Upper lobe of right lung (tissue), 1 donor: ENCODE measurements around the gene CD74. TPM values are rescaled to one million over a fixed set of nuclear protein-coding genes. Genes with fewer than 3 reads are reported as not detected.

Experiments
- ATAC-seq: fragments of 200-7000 bp; cut with Tn5 transposase; one replicate; pipeline ENCODE4 v1.9.1; 2020; ENCODE audit warnings: mild to moderate bottlenecking, moderate library complexity
- DNase-seq: peaks from one replicate; pipeline ENCODE4 v3.0.0-alpha.2; 2020
- H3K27ac ChIP-seq: fragments of 200-600 bp; one replicate; pipeline ENCODE4 v1.8.0; 2022
- H3K27me3 ChIP-seq: fragments of 200-600 bp; one replicate; pipeline ENCODE4 v1.8.0; 2022; ENCODE audit warnings: mild to moderate bottlenecking
- H3K36me3 ChIP-seq: fragments of 200-600 bp; one replicate; pipeline ENCODE4 v1.8.0; 2022
- H3K4me1 ChIP-seq: fragments of 200-600 bp; one replicate; pipeline ENCODE4 v1.8.0; 2022
- H3K4me3 ChIP-seq: fragments of 200-600 bp; one replicate; pipeline ENCODE4 v1.8.0; 2022; ENCODE audit warnings: mild to moderate bottlenecking
- H3K9me3 ChIP-seq: fragments of 200-600 bp; one replicate; pipeline ENCODE4 v1.8.0; 2022
- intact Hi-C: fragments of 100-400 bp; cut with DNase I; formaldehyde crosslinking; loops from one replicate; pipeline ENCODE4 v1.11.0; 2022
- total RNA-seq: library from RNA; stranded (reverse); fragmentation: NEBNext Ultra II Directional; extraction: Animal tissue kit (Norgen Biotek cat#: 25700); gene quantifications from one replicate; pipeline ENCODE4 v1.2.1, GENCODE V29; 2021
- TF ChIP-seq, protein P1 (sequence below): fragments of 200-600 bp; IDR thresholded peaks from one replicate; pipeline ENCODE4 v1.8.0; 2022; ENCODE audit warnings: antibody characterized with exemption
- donor health status: DM: no; HTN: yes; CAD: no; lungs with severe emphysema.

CD74 gene
- total RNA-seq, 1 donor from 2014 or later, result 2,961 TPM

DNA sequence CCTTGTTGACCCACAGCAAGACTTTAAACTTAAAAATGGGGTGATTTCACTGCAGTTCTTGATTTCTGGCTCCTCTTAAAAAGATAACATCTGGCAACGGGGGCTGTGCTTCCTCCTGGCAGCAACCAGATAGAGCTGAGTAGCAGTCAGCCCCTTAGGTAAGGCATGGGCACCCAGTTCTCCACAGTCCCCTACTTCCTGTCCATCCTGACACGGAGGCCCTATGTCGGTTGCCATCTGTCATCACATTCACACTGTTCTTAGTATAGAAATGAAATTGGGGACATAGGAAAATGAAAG is 11.7 kb downstream of the CD74 start:
- intact Hi-C loops, result no loop called here
- no peaks in the 10 kb centered on the region for H3K9me3 ChIP-seq
- ATAC-seq, result no peak
- H3K36me3 ChIP-seq, result peaks cover 93% of the 10 kb centered on the region
- TF ChIP-seq, protein P1, sequence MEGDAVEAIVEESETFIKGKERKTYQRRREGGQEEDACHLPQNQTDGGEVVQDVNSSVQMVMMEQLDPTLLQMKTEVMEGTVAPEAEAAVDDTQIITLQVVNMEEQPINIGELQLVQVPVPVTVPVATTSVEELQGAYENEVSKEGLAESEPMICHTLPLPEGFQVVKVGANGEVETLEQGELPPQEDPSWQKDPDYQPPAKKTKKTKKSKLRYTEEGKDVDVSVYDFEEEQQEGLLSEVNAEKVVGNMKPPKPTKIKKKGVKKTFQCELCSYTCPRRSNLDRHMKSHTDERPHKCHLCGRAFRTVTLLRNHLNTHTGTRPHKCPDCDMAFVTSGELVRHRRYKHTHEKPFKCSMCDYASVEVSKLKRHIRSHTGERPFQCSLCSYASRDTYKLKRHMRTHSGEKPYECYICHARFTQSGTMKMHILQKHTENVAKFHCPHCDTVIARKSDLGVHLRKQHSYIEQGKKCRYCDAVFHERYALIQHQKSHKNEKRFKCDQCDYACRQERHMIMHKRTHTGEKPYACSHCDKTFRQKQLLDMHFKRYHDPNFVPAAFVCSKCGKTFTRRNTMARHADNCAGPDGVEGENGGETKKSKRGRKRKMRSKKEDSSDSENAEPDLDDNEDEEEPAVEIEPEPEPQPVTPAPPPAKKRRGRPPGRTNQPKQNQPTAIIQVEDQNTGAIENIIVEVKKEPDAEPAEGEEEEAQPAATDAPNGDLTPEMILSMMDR, result no peak
- H3K27me3 ChIP-seq, result no peaks in the 10 kb centered on the region
- no peak overlapping the region for H3K4me3 ChIP-seq
- peak overlapping the region; percentile 1 for H3K27ac ChIP-seq
- DNase-seq, result no peak
- H3K4me1 ChIP-seq, result no peaks in the 10 kb centered on the region

DNA sequence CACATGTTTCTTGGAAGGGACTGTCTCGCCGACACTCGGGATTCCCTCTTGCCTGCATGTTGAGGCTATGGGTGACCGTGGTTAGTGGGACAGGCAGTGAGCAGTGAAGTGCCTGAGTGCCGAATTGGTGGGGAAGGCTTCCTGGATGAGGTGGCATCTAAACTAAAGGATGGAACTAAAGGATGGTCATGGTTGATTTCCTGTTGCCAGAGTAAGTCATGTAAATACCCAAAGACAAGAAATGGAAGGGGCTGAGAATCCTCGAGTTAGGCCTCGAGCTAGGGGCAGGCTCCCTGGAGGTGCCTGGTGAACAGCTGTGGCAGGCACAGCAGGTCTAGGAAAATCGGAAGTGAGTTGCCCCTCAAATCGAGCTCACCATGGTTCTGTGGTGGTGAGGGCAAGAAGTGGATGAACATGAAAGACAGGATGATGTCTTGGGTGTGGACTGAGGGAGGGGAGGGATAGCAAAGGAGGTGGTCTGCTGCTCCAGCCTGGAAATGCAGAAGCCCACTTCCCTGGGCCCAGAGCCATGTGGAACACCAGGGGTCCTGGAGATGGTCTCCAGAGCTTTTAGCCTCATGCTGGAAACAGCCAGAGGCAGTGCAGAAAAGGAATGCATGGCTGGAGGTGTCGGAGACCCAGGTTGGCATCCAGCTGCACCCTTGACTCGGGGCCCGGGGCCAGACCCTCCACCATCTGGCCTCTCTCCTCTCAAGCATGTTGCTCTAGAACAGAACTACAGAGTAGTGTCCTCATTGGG is 12.2 kb downstream of the CD74 start:
- Histone ChIP-seq H3K4me1 (no peaks in the 10 kb centered on the region), H3K9me3 (no peaks in the 10 kb centered on the region), H3K4me3 (no peak overlapping the region), H3K36me3 (peaks cover 93% of the 10 kb centered on the region), H3K27ac (peak overlapping the region; percentile 1), H3K27me3 (no peaks in the 10 kb centered on the region)
- ATAC-seq (no peak), DNase-seq (no peak)
- intact Hi-C loops, result no loop called here
- TF ChIP-seq, protein P1, result no peak

DNA sequence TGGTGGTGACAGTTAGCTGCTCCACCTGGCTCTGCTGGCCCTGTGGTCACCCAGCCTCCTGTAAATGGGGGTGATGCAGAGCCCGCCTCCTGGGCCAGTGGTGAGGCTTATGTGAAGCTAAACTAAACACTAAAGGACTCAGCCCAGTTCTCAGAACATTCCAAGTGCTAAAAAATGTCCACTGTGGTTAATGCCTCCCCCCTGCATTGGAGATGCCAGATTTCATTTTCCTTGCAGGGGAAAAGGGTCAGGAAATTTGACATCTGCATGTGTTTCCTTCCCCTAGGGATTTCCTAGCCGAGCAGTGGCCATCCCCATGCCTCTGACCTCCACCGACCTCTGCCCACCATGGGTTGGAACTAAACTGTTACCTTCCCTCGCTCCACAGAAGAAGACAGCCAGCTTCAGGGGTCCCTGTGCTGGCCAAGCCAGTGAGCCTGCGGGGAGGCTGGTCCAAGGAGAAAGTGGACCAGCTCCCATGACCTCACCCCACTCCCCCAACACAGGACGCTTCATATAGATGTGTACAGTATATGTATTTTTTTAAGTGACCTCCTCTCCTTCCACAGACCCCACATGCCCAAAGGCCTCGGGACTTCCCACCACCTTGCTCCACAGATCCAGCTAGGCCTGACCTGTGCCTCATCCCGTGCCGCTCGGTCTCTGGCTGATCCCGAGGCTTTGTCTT is 13.0 kb downstream of the CD74 start:
- Histone ChIP-seq H3K4me3 (no peak overlapping the region), H3K27ac (no peak overlapping the region), H3K4me1 (no peaks in the 10 kb centered on the region), H3K27me3 (no peaks in the 10 kb centered on the region), H3K9me3 (no peaks in the 10 kb centered on the region), H3K36me3 (peaks cover 93% of the 10 kb centered on the region)
- intact Hi-C loops, result no loop called here
- peak; percentile 13 for ATAC-seq
- no peak for DNase-seq
- TF ChIP-seq, protein P1, result no peak

DNA sequence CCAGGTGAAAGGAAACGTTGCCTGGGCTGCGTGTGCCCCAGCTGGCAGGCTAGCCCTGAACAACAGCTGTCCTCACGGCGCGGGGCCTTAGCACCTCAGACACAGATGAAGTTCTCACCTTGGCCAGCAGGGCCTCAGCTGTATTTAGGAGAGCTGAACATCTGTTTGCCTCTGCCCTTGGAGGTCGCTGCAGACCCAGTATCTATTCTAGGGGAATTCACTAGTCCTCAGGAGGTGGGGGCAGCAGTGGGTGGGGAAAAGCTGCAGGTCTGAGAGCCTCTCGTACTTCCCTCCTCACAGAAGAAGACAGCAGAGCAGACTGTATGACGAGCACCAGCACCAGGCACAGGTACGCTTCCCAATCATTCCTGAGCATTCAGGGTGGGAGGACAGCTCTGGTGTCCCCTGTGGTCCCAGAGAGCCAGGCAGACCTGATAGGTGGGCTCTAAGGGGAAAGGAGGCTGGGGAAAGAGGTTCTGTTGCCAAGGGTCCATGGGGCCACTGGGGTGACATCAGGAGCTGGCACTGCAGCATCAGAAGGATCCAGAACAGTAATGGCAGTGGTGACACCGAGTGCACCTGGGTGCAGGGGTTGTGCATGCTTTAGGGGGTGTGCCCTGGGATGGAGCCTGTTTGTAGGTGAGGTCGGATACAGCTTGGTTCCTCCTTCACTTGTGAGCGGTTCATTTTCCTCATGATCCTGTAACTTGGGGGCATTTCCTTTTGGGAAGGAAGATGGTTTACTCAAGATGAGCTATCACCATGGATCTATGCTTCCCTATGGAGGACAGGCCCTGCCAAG is 13.8 kb downstream of the CD74 start:
- ATAC-seq, result peak; percentile 37
- intact Hi-C loops, result no loop called here
- no peaks in the 10 kb centered on the region for H3K4me1 ChIP-seq
- TF ChIP-seq, protein P1, result peak; percentile 22
- H3K27ac ChIP-seq, result no peak overlapping the region
- H3K4me3 ChIP-seq, result no peak overlapping the region
- H3K9me3 ChIP-seq, result no peaks in the 10 kb centered on the region
- peaks cover 93% of the 10 kb centered on the region for H3K36me3 ChIP-seq
- no peak for DNase-seq
- no peaks in the 10 kb centered on the region for H3K27me3 ChIP-seq

DNA sequence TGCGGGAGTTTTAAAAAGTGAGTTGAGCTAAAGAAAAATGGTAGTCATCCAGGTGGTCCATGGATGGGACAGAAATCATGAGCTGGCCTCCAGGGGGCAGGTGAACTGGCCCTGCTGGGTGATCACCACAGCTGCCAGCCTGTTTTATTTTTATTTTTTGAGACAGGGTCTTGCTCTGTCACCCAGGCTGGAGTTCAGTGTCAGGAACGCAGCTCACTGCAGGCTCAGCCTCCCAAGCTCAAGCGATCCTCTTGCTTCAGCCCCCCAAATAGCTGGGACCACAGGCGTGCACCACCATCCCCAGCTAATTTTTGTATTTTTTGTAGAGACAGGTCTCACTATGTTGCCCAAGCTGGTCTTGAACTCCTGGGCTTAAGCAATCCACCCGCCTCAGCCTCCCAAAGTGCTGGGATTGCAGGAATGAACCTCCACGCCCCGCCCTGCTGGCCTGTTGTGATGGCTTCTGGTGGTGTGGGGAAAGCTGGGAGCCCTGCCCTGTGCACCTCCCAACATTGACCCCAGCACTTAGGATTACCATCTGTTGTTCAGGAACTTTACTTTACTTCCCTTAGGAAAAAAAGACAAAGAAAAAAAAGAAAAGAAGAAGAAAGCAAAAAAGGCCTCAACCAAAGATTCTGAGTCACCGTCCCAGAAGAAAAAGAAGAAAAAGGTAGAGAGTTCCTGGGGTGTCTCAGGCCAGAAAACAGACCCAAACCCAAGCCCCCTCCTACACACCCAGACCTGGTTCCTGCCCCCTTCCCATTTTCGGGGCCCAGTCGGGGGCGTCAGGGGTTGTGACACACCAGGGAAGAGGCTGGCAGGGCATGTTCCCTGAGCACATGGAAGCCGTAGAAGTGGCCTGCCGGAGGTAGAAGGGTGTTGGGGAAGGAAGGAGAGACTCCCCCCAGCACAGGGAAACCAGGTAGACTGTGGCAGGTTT is 14.7 kb downstream of the CD74 start:
- no peak for DNase-seq
- no peaks in the 10 kb centered on the region for H3K9me3 ChIP-seq
- H3K4me1 ChIP-seq, result no peaks in the 10 kb centered on the region
- H3K27ac ChIP-seq, result no peak overlapping the region
- intact Hi-C loops, result no loop called here
- no peak for ATAC-seq
- H3K27me3 ChIP-seq, result no peaks in the 10 kb centered on the region
- H3K4me3 ChIP-seq, result no peak overlapping the region
- peaks cover 93% of the 10 kb centered on the region for H3K36me3 ChIP-seq
- TF ChIP-seq, protein P1, result no peak
